ENCODE results near the gene PDS5A.

The PDS5A gene

DNA sequence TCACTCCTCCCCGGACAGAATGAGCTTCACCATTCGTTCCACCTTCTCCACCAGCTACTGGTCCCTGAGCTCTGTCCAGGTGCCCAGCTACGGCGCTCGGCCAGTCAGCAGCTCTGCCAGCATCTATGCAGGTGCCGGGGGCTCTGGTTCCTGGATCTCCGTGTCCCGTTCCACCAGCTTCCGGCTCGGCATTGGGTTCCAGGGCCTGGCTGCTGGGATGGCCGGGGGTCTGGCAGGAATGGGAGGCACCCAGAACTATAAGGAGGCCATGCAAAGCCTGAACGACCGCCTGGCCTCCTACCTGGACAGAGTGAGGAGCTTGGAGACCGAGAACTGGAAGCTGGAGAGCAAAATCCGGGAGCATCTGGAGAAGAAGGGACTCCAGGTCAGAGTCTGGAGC, 42.5 kb upstream of the PDS5A start:
- H3K4me3 ChIP-seq (ENCODE audit: low read length), result no peak overlapping the region
- H3K4me1 ChIP-seq (ENCODE audit: low read length), result no peaks in the 10 kb centered on the region
- H3K9me2 ChIP-seq (replicated peaks; ENCODE audit: insufficient read depth, low read length), result no peaks in the 10 kb centered on the region
- no peaks in the 10 kb centered on the region for H3K27me3 ChIP-seq (replicated peaks; ENCODE audit: insufficient read depth, low read length)
- no peaks in the 10 kb centered on the region for H3K79me2 ChIP-seq (ENCODE audit: low read length)
- no peaks in the 10 kb centered on the region for H4K20me1 ChIP-seq (ENCODE audit: insufficient read depth, low read length)
- no peaks in the 10 kb centered on the region for H3K36me3 ChIP-seq (replicated peaks; ENCODE audit: insufficient read depth, low read length)
- H3K27ac ChIP-seq (ENCODE audit: low read length), result no peak overlapping the region
- DNase-seq, result no peak
- no peak overlapping the region for H3K9ac ChIP-seq (ENCODE audit: low read length)
- no peaks in the 10 kb centered on the region for H3F3A ChIP-seq (ENCODE audit: insufficient read depth, low read length)
- H3K9me3 ChIP-seq (replicated peaks; ENCODE audit: insufficient read depth, low read length), result no peaks in the 10 kb centered on the region
- no peak overlapping the region for H3K4me2 ChIP-seq (ENCODE audit: low read depth, low read length)
- H2AFZ ChIP-seq (ENCODE audit: low read length), result no peak overlapping the region
- TF ChIP-seq EZH2 (optimal IDR thresholded peaks at IDR 0.05; ENCODE audit: low read depth, low read length) (no peak), EZH2phosphoT487 (IDR thresholded peaks at IDR 0.05; ENCODE audit: low read length) (no peak)
- TF ChIP-seq, protein P1, sequence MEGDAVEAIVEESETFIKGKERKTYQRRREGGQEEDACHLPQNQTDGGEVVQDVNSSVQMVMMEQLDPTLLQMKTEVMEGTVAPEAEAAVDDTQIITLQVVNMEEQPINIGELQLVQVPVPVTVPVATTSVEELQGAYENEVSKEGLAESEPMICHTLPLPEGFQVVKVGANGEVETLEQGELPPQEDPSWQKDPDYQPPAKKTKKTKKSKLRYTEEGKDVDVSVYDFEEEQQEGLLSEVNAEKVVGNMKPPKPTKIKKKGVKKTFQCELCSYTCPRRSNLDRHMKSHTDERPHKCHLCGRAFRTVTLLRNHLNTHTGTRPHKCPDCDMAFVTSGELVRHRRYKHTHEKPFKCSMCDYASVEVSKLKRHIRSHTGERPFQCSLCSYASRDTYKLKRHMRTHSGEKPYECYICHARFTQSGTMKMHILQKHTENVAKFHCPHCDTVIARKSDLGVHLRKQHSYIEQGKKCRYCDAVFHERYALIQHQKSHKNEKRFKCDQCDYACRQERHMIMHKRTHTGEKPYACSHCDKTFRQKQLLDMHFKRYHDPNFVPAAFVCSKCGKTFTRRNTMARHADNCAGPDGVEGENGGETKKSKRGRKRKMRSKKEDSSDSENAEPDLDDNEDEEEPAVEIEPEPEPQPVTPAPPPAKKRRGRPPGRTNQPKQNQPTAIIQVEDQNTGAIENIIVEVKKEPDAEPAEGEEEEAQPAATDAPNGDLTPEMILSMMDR (IDR thresholded peaks at IDR 0.05; ENCODE audit: low read length), result no peak

DNA sequence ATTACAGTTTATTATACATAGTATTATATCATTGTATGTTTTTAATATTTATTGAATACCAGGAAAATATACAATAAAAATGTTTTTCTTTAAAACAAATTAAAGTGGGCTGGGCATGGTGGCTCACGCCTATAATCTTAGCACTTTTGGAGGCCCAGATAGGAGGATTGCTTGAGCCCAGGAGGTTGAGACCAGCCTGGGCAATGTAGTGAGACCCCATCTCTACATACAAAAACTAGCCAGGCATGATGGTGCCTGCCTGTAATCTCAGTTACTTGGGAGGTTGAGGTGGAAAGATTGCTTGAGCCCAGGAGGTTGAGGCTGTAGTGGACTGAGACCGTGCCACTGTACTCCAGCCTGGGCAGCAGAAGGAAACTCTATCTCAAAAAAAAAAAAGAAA, 38.3 kb upstream of the PDS5A start:
- Histone ChIP-seq H3K4me1 (ENCODE audit: low read length) (no peaks in the 10 kb centered on the region), H3K27ac (ENCODE audit: low read length) (no peak overlapping the region), H3K36me3 (replicated peaks; ENCODE audit: insufficient read depth, low read length) (no peaks in the 10 kb centered on the region), H3K4me2 (ENCODE audit: low read depth, low read length) (no peak overlapping the region), H3K9me3 (replicated peaks; ENCODE audit: insufficient read depth, low read length) (no peaks in the 10 kb centered on the region), H3K9me2 (replicated peaks; ENCODE audit: insufficient read depth, low read length) (no peaks in the 10 kb centered on the region), H3K4me3 (ENCODE audit: low read length) (no peak overlapping the region), H3K79me2 (ENCODE audit: low read length) (no peaks in the 10 kb centered on the region), H4K20me1 (ENCODE audit: insufficient read depth, low read length) (no peaks in the 10 kb centered on the region), H3F3A (ENCODE audit: insufficient read depth, low read length) (no peaks in the 10 kb centered on the region), H3K9ac (ENCODE audit: low read length) (no peak overlapping the region), H2AFZ (ENCODE audit: low read length) (no peak overlapping the region), H3K27me3 (replicated peaks; ENCODE audit: insufficient read depth, low read length) (no peaks in the 10 kb centered on the region)
- TF ChIP-seq, protein P1 (IDR thresholded peaks at IDR 0.05; ENCODE audit: low read length), result no peak
- TF ChIP-seq EZH2phosphoT487 (IDR thresholded peaks at IDR 0.05; ENCODE audit: low read length), result no peak
- TF ChIP-seq EZH2 (optimal IDR thresholded peaks at IDR 0.05; ENCODE audit: low read depth, low read length), result no peak
- DNase-seq, result no peak

DNA sequence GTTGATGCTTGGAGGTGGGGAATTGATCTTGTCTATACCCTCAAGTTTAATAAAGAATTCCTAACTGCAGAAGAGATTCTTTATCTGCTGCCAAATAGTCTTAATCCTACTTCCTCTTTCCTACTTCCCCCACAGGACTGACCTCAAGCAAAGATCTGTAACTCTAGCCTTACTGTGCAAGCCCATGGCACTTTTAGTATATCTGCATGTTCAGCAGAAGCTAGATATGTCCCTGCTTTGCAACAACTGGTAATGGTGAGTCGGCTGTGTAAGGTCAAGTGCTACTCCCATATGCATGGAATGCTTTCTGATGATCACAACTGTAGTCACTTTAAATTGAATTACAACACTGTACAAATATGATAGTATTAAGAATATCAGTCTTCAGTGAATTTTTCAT, 26.3 kb upstream of the PDS5A start:
- Histone ChIP-seq H3K27me3 (replicated peaks; ENCODE audit: insufficient read depth, low read length) (no peaks in the 10 kb centered on the region), H3K4me3 (ENCODE audit: low read length) (no peak overlapping the region), H3F3A (ENCODE audit: insufficient read depth, low read length) (no peaks in the 10 kb centered on the region), H3K4me2 (ENCODE audit: low read depth, low read length) (no peak overlapping the region), H3K36me3 (replicated peaks; ENCODE audit: insufficient read depth, low read length) (no peaks in the 10 kb centered on the region), H3K4me1 (ENCODE audit: low read length) (no peaks in the 10 kb centered on the region), H3K9ac (ENCODE audit: low read length) (no peak overlapping the region), H2AFZ (ENCODE audit: low read length) (no peak overlapping the region), H3K79me2 (ENCODE audit: low read length) (no peaks in the 10 kb centered on the region), H3K27ac (ENCODE audit: low read length) (no peak overlapping the region), H3K9me2 (replicated peaks; ENCODE audit: insufficient read depth, low read length) (no peaks in the 10 kb centered on the region), H4K20me1 (ENCODE audit: insufficient read depth, low read length) (no peaks in the 10 kb centered on the region), H3K9me3 (replicated peaks; ENCODE audit: insufficient read depth, low read length) (no peaks in the 10 kb centered on the region)
- DNase-seq, result no peak
- TF ChIP-seq EZH2phosphoT487 (IDR thresholded peaks at IDR 0.05; ENCODE audit: low read length) (no peak), EZH2 (optimal IDR thresholded peaks at IDR 0.05; ENCODE audit: low read depth, low read length) (no peak)
- TF ChIP-seq, protein P1 (IDR thresholded peaks at IDR 0.05; ENCODE audit: low read length), result no peak

Measured in MM.1S (cell line).